CD4-positive, alpha-beta T cell treated with Interleukin-17A for 4 hours (primary cell): ENCODE data around the gene CHCHD4.
"Not testable (repeated sequence)": the region's sequence is repeated elsewhere in the genome, so short reads cannot be mapped to it uniquely, and the experiment has no call there.

Experiments
- DNase-seq: peaks from one replicate; pipeline ENCODE4 v3.0.0-alpha.2; 2020; ENCODE audit warnings: mixed read lengths

CHCHD4 gene

GRCh38 chr3:14118400-14119381 lies 6.0 kb downstream of the CHCHD4 start:
- no peak for DNase-seq

GRCh38 chr3:14117468-14118399 lies 6.9 kb downstream of the CHCHD4 start:
- DNase-seq = no peak

GRCh38 chr3:14113965-14114635 lies 10.6 kb downstream of the CHCHD4 start:
- DNase-seq = no peak

- no peak for DNase-seq
These were observed 14.0 kb downstream of the CHCHD4 start for GRCh38 chr3:14110699-14111098.

GRCh38 chr3:14109821-14110220 lies 14.8 kb downstream of the CHCHD4 start:
- not testable (repeated sequence) for DNase-seq

GRCh38 chr3:14097616-14098391 lies 26.9 kb downstream of the CHCHD4 start:
- no peak for DNase-seq

GRCh38 chr3:14096742-14097141 lies 27.9 kb downstream of the CHCHD4 start:
- no peak for DNase-seq

GRCh38 chr3:14093831-14094230 lies 30.8 kb downstream of the CHCHD4 start:
- DNase-seq = no peak

GRCh38 chr3:14092464-14092863 lies 32.2 kb downstream of the CHCHD4 start:
- no peak for DNase-seq

GRCh38 chr3:14091959-14092358 lies 32.7 kb downstream of the CHCHD4 start:
- DNase-seq = not testable (repeated sequence)

GRCh38 chr3:14087461-14087860 lies 37.2 kb downstream of the CHCHD4 start:
- DNase-seq = not testable (repeated sequence)

GRCh38 chr3:14082108-14082657 lies 42.5 kb downstream of the CHCHD4 start:
- DNase-seq = no peak

- DNase-seq = no peak
These were observed 47.4 kb downstream of the CHCHD4 start for GRCh38 chr3:14077310-14077709.

GRCh38 chr3:14075233-14075632 lies 49.4 kb downstream of the CHCHD4 start:
- DNase-seq = not testable (repeated sequence)

- no peak for DNase-seq
These were observed 59.8 kb downstream of the CHCHD4 start for GRCh38 chr3:14064910-14065309.

GRCh38 chr3:14063152-14063551 lies 61.5 kb downstream of the CHCHD4 start:
- DNase-seq = no peak
